BJ (cell line): Measurements from ENCODE around the gene CDR2. TPM values are rescaled to one million over a fixed set of nuclear protein-coding genes. Genes with fewer than 3 reads are reported as not detected.

Experiments
- CTCF ChIA-PET: fragments of 350-600 bp; formaldehyde crosslinking; extraction: SDS; loops from one replicate; lab custom pipeline; 2021; ENCODE audit warnings: antibody characterized with exemption, inconsistent platforms; lab: Yijun Ruan, JAX
- POLR2A ChIA-PET: fragments of 300-600 bp; sonication (Branson Sonifier 250); formaldehyde crosslinking; extraction: SDS; loops from one replicate; lab custom pipeline; 2021; ENCODE audit warnings: antibody characterized with exemption; lab: Charles Lee
- DNase-seq: peaks from one replicate; pipeline ENCODE4 v3.0.0-alpha.2; 2011; ENCODE audit warnings: low read depth
- H3K27me3 ChIP-seq: 2 replicates; pipeline ENCODE4 v1.6.0; 2011; ENCODE audit warnings: low read length; ENCODE audit not compliant: control insufficient read depth, insufficient read depth
- H3K36me3 ChIP-seq: 2 replicates; pipeline ENCODE4 v1.5.1; 2011; ENCODE audit warnings: low read length; ENCODE audit not compliant: control insufficient read depth, insufficient read depth
- H3K4me3 ChIP-seq: 2 replicates; pipeline ENCODE4 v1.5.1; 2011; ENCODE audit warnings: low read depth, mild to moderate bottlenecking, control low read depth, low read length
- polyA minus RNA-seq: library from RNA; depleted of rRNA, polyadenylated mRNA; stranded (reverse); fragments of >200 nt; gene quantifications from 2 replicates; pipeline ENCODE4 v1.2.3, GENCODE V29; 2011; rRNA and poly(A)+ RNA removed
- polyA plus RNA-seq: library from polyadenylated mRNA; depleted of rRNA; stranded (reverse); fragments of >200 nt; gene quantifications from 2 replicates; pipeline ENCODE4 v1.2.3, GENCODE V29; 2011; rRNA removed
- TF ChIP-seq, protein P1 (sequence below): IDR thresholded peaks from 2 replicates; pipeline ENCODE4 v1.5.1; 2011; ENCODE audit warnings: low read depth, mild to moderate bottlenecking, control low read depth, inconsistent platforms, low read length, moderate library complexity; ENCODE audit not compliant: insufficient read depth

Gene CDR2
- 41.5 and 44.4 TPM in 2 replicates for polyA plus RNA-seq
- polyA minus RNA-seq: 23.1 and 23.7 TPM in 2 replicates

DNA sequence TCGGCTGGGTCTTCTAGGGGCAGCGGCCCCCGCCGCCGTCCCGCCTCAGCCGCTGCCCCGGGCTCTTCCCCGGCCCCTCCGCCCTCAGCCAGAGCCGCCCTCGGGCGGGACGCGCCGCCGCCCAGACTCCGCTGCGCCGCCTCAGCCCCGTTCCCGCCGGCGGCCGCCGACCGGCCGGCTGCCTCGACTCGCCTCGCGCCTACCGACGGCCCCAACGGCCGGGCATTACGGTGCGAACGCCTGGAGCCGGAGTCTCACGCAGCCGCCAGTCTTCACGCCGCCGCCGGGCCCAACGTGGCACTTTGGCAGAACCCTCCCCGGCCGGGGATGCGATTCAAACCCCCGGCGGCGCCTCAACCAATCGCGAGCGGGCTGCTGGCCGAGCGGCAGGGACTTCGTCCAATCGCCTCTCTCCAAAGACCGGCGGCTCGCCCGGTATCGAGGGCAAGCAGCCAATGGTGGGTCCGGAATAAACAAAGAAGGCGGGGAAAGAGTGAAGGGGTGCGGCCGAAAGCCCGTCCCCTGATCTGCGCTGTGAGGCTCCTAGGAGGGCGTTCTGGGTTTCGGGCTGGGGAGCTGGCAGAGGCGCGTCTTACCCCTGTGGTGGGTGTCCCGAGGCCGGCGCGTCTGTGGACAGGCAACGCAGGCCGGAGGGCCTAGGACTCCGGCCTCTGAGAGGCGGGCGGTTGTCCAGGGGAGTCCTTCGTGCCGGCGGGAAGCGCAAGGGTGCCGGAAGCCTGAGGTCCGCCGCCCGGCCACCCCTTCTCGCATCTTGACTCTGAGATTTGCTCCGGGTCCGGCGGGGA lies at the start of gene CDR2:
Gene CDR2, minus strand, starts transcription at position 309 of the 806 bp plus-strand sequence. CDS start 310 bp downstream, outside the sequence.
- ChIA-PET POLR2A (interaction anchor here (0.7 kb wide), 1 partner anchor 50 kb away, joined by 3 read pairs; no protein-coding TSS in a partner anchor), CTCF (no interaction called here)

DNA sequence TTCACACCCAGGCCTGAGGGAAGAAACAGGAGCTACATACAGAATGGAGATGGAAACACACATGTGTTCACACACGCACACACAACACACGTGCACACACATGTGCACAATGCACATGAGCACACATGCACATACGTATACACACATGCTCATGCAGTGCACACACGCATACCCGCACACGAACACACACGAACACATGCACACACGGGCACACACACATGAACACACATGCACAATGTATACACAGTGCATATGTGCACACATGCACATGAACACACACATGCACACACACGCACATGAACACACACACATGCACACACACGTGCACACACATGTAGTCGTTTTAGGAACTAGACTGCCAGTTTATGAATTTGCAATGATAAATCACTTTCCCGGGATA lies 49.3 kb upstream of the CDR2 start:
- POLR2A ChIA-PET: no interaction called here
- TF ChIP-seq, protein P1, sequence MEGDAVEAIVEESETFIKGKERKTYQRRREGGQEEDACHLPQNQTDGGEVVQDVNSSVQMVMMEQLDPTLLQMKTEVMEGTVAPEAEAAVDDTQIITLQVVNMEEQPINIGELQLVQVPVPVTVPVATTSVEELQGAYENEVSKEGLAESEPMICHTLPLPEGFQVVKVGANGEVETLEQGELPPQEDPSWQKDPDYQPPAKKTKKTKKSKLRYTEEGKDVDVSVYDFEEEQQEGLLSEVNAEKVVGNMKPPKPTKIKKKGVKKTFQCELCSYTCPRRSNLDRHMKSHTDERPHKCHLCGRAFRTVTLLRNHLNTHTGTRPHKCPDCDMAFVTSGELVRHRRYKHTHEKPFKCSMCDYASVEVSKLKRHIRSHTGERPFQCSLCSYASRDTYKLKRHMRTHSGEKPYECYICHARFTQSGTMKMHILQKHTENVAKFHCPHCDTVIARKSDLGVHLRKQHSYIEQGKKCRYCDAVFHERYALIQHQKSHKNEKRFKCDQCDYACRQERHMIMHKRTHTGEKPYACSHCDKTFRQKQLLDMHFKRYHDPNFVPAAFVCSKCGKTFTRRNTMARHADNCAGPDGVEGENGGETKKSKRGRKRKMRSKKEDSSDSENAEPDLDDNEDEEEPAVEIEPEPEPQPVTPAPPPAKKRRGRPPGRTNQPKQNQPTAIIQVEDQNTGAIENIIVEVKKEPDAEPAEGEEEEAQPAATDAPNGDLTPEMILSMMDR: no peak
- CTCF ChIA-PET: interaction anchor here (0.9 kb wide), 1 partner anchor 102 kb away, joined by 3 read pairs; no protein-coding TSS in a partner anchor
- peaks cover 14% of the 10 kb centered on the region for H3K36me3 ChIP-seq
- DNase-seq: no peak
- H3K4me3 ChIP-seq: no peak overlapping the region
- H3K27me3 ChIP-seq: no peaks in the 10 kb centered on the region

More for the DNA sequence above, at the start of gene CDR2:
- Histone ChIP-seq H3K4me3 (peak within 1 kb of the TSS; percentile 50), H3K36me3 (no peaks in the 10 kb centered on the region), H3K27me3 (no peaks in the 10 kb centered on the region)
- TF ChIP-seq, protein P1: no peak
- DNase-seq: peak; percentile 74

DNA sequence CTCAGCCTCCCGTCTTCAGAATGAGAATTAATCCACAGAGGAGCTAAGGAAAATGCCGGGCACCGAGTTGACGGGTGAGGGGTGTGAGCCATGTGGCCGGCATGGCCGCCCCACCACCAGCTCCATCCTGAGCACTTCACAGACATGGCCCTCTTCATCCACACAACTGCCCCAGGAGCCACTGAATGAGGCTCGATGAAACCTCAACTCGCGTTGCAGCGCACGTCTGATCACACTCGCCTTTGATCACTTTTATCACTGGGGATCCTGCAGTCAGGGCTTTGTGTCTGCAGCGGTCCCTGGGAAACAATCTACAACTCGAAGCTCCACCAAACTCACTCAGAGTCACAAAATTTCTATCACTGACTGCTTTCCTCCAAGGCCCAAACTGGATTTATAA lies 46.7 kb upstream of the CDR2 start:
- ChIA-PET CTCF (interaction anchor here (1.2 kb wide), 1 partner anchor 18 kb away, joined by 4 read pairs; no protein-coding TSS in a partner anchor), POLR2A (no interaction called here)
- TF ChIP-seq, protein P1: no peak
- Histone ChIP-seq H3K36me3 (peaks cover 12% of the 10 kb centered on the region), H3K4me3 (no peak overlapping the region), H3K27me3 (no peaks in the 10 kb centered on the region)
- no peak for DNase-seq

DNA sequence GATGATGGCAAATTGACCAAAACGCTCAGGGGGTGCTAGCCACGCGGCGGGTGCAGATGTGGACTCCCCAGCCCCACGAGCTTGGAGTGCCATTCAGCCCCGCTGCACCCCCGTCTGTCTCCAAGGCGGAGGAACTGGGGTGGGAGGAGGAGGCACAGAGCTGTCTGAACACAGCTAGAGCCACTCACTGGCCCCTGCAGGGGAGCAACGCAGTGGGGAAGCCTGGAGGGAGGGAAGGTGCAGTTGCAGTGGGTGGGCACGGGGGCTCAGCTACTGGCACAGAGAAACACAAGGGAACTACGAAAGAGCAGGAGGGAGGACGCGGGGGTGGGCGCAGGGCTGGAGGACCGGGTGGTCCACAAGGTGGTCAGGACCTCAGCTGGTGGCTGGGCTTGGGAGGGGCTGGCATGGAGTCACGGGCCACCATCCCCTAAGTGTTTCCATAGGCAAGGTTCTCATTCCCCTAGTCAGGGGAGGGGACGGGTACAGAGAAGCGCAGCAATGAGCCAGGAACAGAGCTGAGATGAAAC lies 46.3 kb upstream of the CDR2 start:
- ChIA-PET CTCF (interaction anchor here (1.2 kb wide), 1 partner anchor 17 kb away, joined by 4 read pairs; no protein-coding TSS in a partner anchor), POLR2A (no interaction called here)
- Histone ChIP-seq H3K27me3 (no peaks in the 10 kb centered on the region), H3K36me3 (peaks cover 10% of the 10 kb centered on the region), H3K4me3 (no peak overlapping the region)
- no peak for DNase-seq
- TF ChIP-seq, protein P1: no peak

- DNase-seq: no peak
- Histone ChIP-seq H3K36me3 (peaks cover 10% of the 10 kb centered on the region), H3K27me3 (no peaks in the 10 kb centered on the region), H3K4me3 (no peak overlapping the region)
- TF ChIP-seq, protein P1: no peak
- CTCF ChIA-PET: interaction anchor here (1.2 to 2.1 kb wide), 2 partner anchors 16 to 99 kb away, joined by 4 to 5 read pairs; no protein-coding TSS in a partner anchor
- POLR2A ChIA-PET: no interaction called here
These were observed 45.5 kb upstream of the CDR2 start for GRCh38 chr16:22419908-22420307.
